ENCODE measurements around the gene SPARCL1.

The SPARCL1 gene

GRCh38 chr4:87532907-87533306 lies 3.7 kb upstream of the SPARCL1 start:
- TF ChIP-seq SIN3A (IDR thresholded peaks at IDR 0.05; ENCODE audit: borderline replicate concordance, insufficient read depth, low read length): no peak
- no peak for TF ChIP-seq REST (IDR thresholded peaks at IDR 0.05; ENCODE audit: insufficient read depth in 1 of 2, low read depth in 2 of 2, low read length in 2 of 2)
- TF ChIP-seq POLR2AphosphoS5 (IDR thresholded peaks at IDR 0.05; ENCODE audit: low read depth, low read length): no peak
- no peak for TF ChIP-seq TAF1 (IDR thresholded peaks at IDR 0.05; ENCODE audit: borderline replicate concordance, insufficient read depth, low read length)
- no peak for TF ChIP-seq FOXP2 (optimal IDR thresholded peaks at IDR 0.05; ENCODE audit: borderline replicate concordance, extremely low read depth, extremely low read length, insufficient read depth)

GRCh38 chr4:87532109-87532508 lies 2.9 kb upstream of the SPARCL1 start:
- TF ChIP-seq FOXP2 (optimal IDR thresholded peaks at IDR 0.05; ENCODE audit: borderline replicate concordance, extremely low read depth, extremely low read length, insufficient read depth) (no peak), SIN3A (IDR thresholded peaks at IDR 0.05; ENCODE audit: borderline replicate concordance, insufficient read depth, low read length) (no peak), TAF1 (IDR thresholded peaks at IDR 0.05; ENCODE audit: borderline replicate concordance, insufficient read depth, low read length) (no peak), REST (IDR thresholded peaks at IDR 0.05; ENCODE audit: insufficient read depth in 1 of 2, low read depth in 2 of 2, low read length in 2 of 2) (no peak), POLR2AphosphoS5 (IDR thresholded peaks at IDR 0.05; ENCODE audit: low read depth, low read length) (no peak)

- TF ChIP-seq SIN3A (IDR thresholded peaks at IDR 0.05; ENCODE audit: borderline replicate concordance, insufficient read depth, low read length) (no peak), REST (IDR thresholded peaks at IDR 0.05; ENCODE audit: insufficient read depth in 1 of 2, low read depth in 2 of 2, low read length in 2 of 2) (no peak), TAF1 (IDR thresholded peaks at IDR 0.05; ENCODE audit: borderline replicate concordance, insufficient read depth, low read length) (no peak), FOXP2 (optimal IDR thresholded peaks at IDR 0.05; ENCODE audit: borderline replicate concordance, extremely low read depth, extremely low read length, insufficient read depth) (no peak), POLR2AphosphoS5 (IDR thresholded peaks at IDR 0.05; ENCODE audit: low read depth, low read length) (no peak)
Measured at GRCh38 chr4:87531621-87532020, 2.4 kb upstream of the SPARCL1 start.

- no peak for TF ChIP-seq FOXP2 (optimal IDR thresholded peaks at IDR 0.05; ENCODE audit: borderline replicate concordance, extremely low read depth, extremely low read length, insufficient read depth)
- TF ChIP-seq TAF1 (IDR thresholded peaks at IDR 0.05; ENCODE audit: borderline replicate concordance, insufficient read depth, low read length): no peak
- no peak for TF ChIP-seq POLR2AphosphoS5 (IDR thresholded peaks at IDR 0.05; ENCODE audit: low read depth, low read length)
- TF ChIP-seq SIN3A (IDR thresholded peaks at IDR 0.05; ENCODE audit: borderline replicate concordance, insufficient read depth, low read length): no peak
Measured at GRCh38 chr4:87530868-87531267, 1.7 kb upstream of the SPARCL1 start.

- TF ChIP-seq SIN3A (IDR thresholded peaks at IDR 0.05; ENCODE audit: borderline replicate concordance, insufficient read depth, low read length): no peak
- no peak for TF ChIP-seq REST (IDR thresholded peaks at IDR 0.05; ENCODE audit: insufficient read depth in 1 of 2, low read depth in 2 of 2, low read length in 2 of 2)
- TF ChIP-seq POLR2AphosphoS5 (IDR thresholded peaks at IDR 0.05; ENCODE audit: low read depth, low read length): no peak
- no peak for TF ChIP-seq TAF1 (IDR thresholded peaks at IDR 0.05; ENCODE audit: borderline replicate concordance, insufficient read depth, low read length)
Measured at GRCh38 chr4:87530229-87530628, 1.1 kb upstream of the SPARCL1 start.

Data from PFSK-1 (cell line).